A673 (cell line): ENCODE data around the gene COPA. TPM values are rescaled to one million over a fixed set of nuclear protein-coding genes. Genes with fewer than 3 reads are reported as not detected.

Source experiments
- BruUV-seq: library from RNA; stranded (reverse); fragments of 400-500 nt; replicated peaks from 2 replicates; lab custom pipeline; 2021; lab: Mats Ljungman, UMichigan
- CTCF ChIA-PET: fragments of 300-600 bp; sonication (Branson Sonifier 250); formaldehyde crosslinking; loops from one replicate; lab custom pipeline; 2022; ENCODE audit warnings: antibody characterized with exemption; lab: Charles Lee
- POLR2A ChIA-PET: fragments of 300-600 bp; sonication (Branson Sonifier 250); formaldehyde crosslinking; loops from one replicate; lab custom pipeline; 2022; ENCODE audit warnings: antibody characterized with exemption; ENCODE audit not compliant: low non-redundant PET; lab: Charles Lee
- DNase-seq: peaks from one replicate; pipeline ENCODE4 v3.0.0-alpha.2; 2015; ENCODE audit warnings: low spot score
- H3K27ac ChIP-seq: fragments of 200-600 bp; sonication (generic); 2 replicates; pipeline ENCODE4 v1.5.1; 2016; ENCODE audit warnings: mixed run types, low read depth, mild to moderate bottlenecking, mixed read lengths, antibody characterized with exemption, low read length; ENCODE audit not compliant: poor library complexity, severe bottlenecking
- H3K27me3 ChIP-seq: fragments of 200-600 bp; sonication (generic); replicated peaks from 2 replicates; pipeline ENCODE4 v1.6.1; 2017; ENCODE audit warnings: mixed run types, low read depth, mild to moderate bottlenecking, mixed read lengths, antibody characterized with exemption, low read length; ENCODE audit not compliant: insufficient read depth, poor library complexity
- H3K36me3 ChIP-seq: fragments of 200-600 bp; sonication (generic); 2 replicates; pipeline ENCODE4 v1.6.1; 2016; ENCODE audit warnings: mixed run types, mild to moderate bottlenecking, mixed read lengths, antibody characterized with exemption, low read length; ENCODE audit not compliant: insufficient read depth, poor library complexity, severe bottlenecking
- H3K4me1 ChIP-seq: fragments of 200-600 bp; sonication (generic); 2 replicates; pipeline ENCODE4 v1.6.1; 2017; ENCODE audit warnings: mixed run types, mild to moderate bottlenecking, mixed read lengths, antibody characterized with exemption, low read length; ENCODE audit not compliant: insufficient read depth, poor library complexity, severe bottlenecking
- H3K4me3 ChIP-seq: fragments of 200-600 bp; sonication (generic); 2 replicates; pipeline ENCODE4 v1.5.1; 2016; ENCODE audit warnings: low read depth, mixed run types, mild to moderate bottlenecking, mixed read lengths, low read length; ENCODE audit not compliant: poor library complexity, severe bottlenecking
- H3K9me3 ChIP-seq: fragments of 200-600 bp; sonication (generic); 2 replicates; pipeline ENCODE4 v1.6.1; 2016; ENCODE audit warnings: mixed run types, low read depth, mild to moderate bottlenecking, mixed read lengths, antibody characterized with exemption, low read length; ENCODE audit not compliant: poor library complexity, severe bottlenecking
- EZH2 ChIP-seq: fragments of 200-600 bp; sonication (generic); IDR thresholded peaks from 2 replicates; pipeline ENCODE4 v1.6.1; 2017; ENCODE audit warnings: borderline replicate concordance, low read depth, mild to moderate bottlenecking, mixed read lengths, antibody characterized with exemption, low read length; ENCODE audit not compliant: poor library complexity, severe bottlenecking
- intact Hi-C: fragments of 100-400 bp; cut with micrococcal nuclease; formaldehyde crosslinking; loops from one replicate; pipeline ENCODE4 v1.10.0; 2022; ENCODE audit not compliant: unreplicated experiment
- total RNA-seq: library from RNA; stranded (reverse); gene quantifications from 2 replicates; pipeline ENCODE4 v1.2.3, GENCODE V29; 2021
- TF ChIP-seq, protein P1 (sequence below): fragments of 300-800, 200-600 bp; sonication (generic); conservative IDR thresholded peaks from 2 replicates; pipeline ENCODE4 v1.5.1; 2017; ENCODE audit warnings: low read depth, mild to moderate bottlenecking, antibody characterized with exemption, low read length, moderate library complexity, mixed read lengths

The COPA gene
- total RNA-seq, 1 experiment from 2014 or later = 134 TPM

DNA sequence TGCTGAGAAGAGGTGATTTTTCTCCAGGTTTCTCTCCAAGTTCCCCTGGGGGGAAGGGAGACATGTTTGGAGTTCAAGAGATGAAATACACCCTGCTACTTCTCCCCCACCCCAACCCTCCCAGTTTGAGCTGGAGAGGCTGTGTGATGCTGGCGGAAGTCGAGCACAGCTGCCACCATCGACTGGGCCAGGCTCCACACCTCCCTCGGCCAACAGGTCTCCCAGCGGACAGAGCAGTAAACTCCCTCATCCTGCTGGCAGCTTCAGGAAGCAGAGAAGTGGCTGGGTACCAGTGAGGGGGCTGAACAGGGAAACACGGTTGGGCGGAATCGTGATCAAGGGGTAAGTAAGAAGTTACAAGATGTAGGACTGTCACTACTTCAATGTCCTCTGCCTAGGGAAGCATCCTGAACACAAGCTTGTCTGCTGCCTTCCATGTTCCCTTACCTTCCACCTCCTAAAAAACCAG lies 17.2 kb upstream of the COPA start:
- Histone ChIP-seq H3K4me1 (peaks cover 9% of the 10 kb centered on the region), H3K36me3 (peaks cover 22% of the 10 kb centered on the region), H3K9me3 (no peaks in the 10 kb centered on the region), H3K4me3 (no peak overlapping the region), H3K27ac (no peak overlapping the region), H3K27me3 (no peaks in the 10 kb centered on the region)
- ChIA-PET POLR2A (no interaction called here), CTCF (interaction anchor here (0.5 kb wide), 1 partner anchor 10 kb away, joined by 3 read pairs; no protein-coding TSS in a partner anchor)
- no peak for TF ChIP-seq EZH2
- TF ChIP-seq, protein P1, sequence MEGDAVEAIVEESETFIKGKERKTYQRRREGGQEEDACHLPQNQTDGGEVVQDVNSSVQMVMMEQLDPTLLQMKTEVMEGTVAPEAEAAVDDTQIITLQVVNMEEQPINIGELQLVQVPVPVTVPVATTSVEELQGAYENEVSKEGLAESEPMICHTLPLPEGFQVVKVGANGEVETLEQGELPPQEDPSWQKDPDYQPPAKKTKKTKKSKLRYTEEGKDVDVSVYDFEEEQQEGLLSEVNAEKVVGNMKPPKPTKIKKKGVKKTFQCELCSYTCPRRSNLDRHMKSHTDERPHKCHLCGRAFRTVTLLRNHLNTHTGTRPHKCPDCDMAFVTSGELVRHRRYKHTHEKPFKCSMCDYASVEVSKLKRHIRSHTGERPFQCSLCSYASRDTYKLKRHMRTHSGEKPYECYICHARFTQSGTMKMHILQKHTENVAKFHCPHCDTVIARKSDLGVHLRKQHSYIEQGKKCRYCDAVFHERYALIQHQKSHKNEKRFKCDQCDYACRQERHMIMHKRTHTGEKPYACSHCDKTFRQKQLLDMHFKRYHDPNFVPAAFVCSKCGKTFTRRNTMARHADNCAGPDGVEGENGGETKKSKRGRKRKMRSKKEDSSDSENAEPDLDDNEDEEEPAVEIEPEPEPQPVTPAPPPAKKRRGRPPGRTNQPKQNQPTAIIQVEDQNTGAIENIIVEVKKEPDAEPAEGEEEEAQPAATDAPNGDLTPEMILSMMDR = no peak
- intact Hi-C loops = no loop called here
- DNase-seq = no peak
- no TSS peak for BruUV-seq

DNA sequence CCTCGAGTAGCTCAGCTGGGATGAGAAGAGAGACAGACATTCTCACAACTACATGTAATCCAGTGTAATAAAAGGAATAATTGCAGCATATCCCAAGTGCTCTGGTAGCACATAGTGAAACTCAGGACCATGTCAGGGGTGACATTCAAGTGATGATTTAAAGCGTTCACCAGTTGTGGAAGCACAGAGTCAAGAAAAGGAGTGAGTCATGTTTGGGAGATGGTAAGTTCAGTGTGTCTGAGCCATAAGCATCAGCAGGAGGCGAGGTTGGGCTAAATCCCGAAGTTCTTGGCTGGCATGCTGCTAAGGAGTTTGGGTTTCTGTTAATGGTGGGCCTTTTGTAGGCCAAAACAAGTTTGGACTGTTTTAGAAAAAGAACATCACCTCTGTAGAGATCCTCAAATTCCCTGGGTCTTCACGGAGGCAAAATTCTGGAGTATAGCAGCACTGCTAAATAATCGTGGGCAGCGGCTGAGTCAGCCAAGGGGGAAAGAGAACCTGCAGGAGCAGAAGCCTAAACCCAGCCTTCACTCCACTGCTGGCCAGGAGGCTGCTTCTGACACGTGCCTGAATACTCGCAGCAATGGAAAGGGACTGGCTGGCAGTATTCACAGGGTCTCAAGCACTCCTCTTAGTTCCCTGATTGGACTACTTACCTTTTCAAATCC lies 16.6 kb upstream of the COPA start:
- DNase-seq = no peak
- BruUV-seq = no TSS peak
- ChIA-PET POLR2A (no interaction called here), CTCF (no interaction called here)
- Histone ChIP-seq H3K36me3 (peaks cover 28% of the 10 kb centered on the region), H3K9me3 (no peaks in the 10 kb centered on the region), H3K4me1 (peaks cover 9% of the 10 kb centered on the region), H3K27me3 (no peaks in the 10 kb centered on the region), H3K4me3 (no peak overlapping the region), H3K27ac (no peak overlapping the region)
- intact Hi-C loops = no loop called here
- TF ChIP-seq, protein P1 = no peak
- no peak for TF ChIP-seq EZH2

DNA sequence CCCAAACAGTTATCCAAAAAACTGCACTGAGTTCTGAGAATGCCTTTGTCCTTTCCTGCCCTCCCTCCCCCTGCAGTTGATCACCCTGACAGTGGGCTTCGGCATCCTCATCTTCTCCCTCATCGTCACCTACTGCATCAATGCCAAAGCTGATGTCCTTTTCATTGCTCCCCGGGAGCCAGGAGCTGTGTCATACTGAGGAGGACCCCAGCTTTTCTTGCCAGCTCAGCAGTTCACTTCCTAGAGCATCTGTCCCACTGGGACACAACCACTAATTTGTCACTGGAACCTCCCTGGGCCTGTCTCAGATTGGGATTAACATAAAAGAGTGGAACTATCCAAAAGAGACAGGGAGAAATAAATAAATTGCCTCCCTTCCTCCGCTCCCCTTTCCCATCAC lies 15.0 kb upstream of the COPA start:
- no peaks in the 10 kb centered on the region for H3K27me3 ChIP-seq
- H3K27ac ChIP-seq = no peak overlapping the region
- no peak for TF ChIP-seq EZH2
- TF ChIP-seq, protein P1 = no peak
- POLR2A ChIA-PET = no interaction called here
- BruUV-seq = no TSS peak
- H3K4me1 ChIP-seq = peaks cover 9% of the 10 kb centered on the region
- H3K36me3 ChIP-seq = peaks cover 44% of the 10 kb centered on the region
- intact Hi-C loops = no loop called here
- H3K4me3 ChIP-seq = no peak overlapping the region
- H3K9me3 ChIP-seq = no peaks in the 10 kb centered on the region
- CTCF ChIA-PET = no interaction called here
- no peak for DNase-seq
